IMR-90 (cell line): Measurements from ENCODE around the gene NLRC3. TPM values are rescaled to one million over a fixed set of nuclear protein-coding genes. Genes with fewer than 3 reads are reported as not detected.

Source experiments
- ATAC-seq: fragments of 200-7000 bp; cut with Tn5 transposase; 2 replicates; pipeline ENCODE4 v1.9.1; 2020; ENCODE audit warnings: low read depth, mild to moderate bottlenecking, moderate library complexity
- BruUV-seq: library from RNA; stranded (reverse); fragments of 400-500 nt; replicated peaks from 2 replicates; lab custom pipeline; 2021; lab: Mats Ljungman, UMichigan
- CTCF ChIA-PET: fragments of 300-600 bp; formaldehyde crosslinking; extraction: SDS; loops from one replicate; lab custom pipeline; 2021; ENCODE audit warnings: antibody characterized with exemption; lab: Yijun Ruan, JAX
- POLR2A ChIA-PET: fragments of 300-600 bp; sonication (Branson Sonifier 250); formaldehyde crosslinking; loops from one replicate; lab custom pipeline; 2022; ENCODE audit warnings: antibody characterized with exemption; ENCODE audit not compliant: unreplicated experiment; lab: Charles Lee
- DNase-seq: peaks from one replicate; pipeline ENCODE4 v3.0.0; 2013
- H2AFZ ChIP-seq: replicated peaks from 2 replicates; pipeline ENCODE3; 2013; ENCODE audit warnings: low read length, mild to moderate bottlenecking; ENCODE audit not compliant: poor library complexity
- H2AK5ac ChIP-seq: 2 replicates; pipeline ENCODE4 v1.6.1; 2013; ENCODE audit warnings: low read depth, low read length, inconsistent platforms
- H2AK9ac ChIP-seq: replicated peaks from 2 replicates; pipeline ENCODE3; 2013; ENCODE audit warnings: mild to moderate bottlenecking, low read depth, low read length, moderate library complexity; ENCODE audit not compliant: poor library complexity
- H2BK120ac ChIP-seq: 2 replicates; pipeline ENCODE4 v1.6.1; 2013; ENCODE audit warnings: low read depth, low read length, inconsistent platforms
- H2BK15ac ChIP-seq: 3 replicates; pipeline ENCODE4 v1.6.1; 2013; ENCODE audit warnings: low read depth, low read length, inconsistent platforms
- H2BK20ac ChIP-seq: 2 replicates; pipeline ENCODE4 v1.6.1; 2013; ENCODE audit warnings: low read depth, mild to moderate bottlenecking, inconsistent platforms, low read length, moderate library complexity
- H2BK5ac ChIP-seq: 2 replicates; pipeline ENCODE4 v1.6.1; 2013; ENCODE audit warnings: mild to moderate bottlenecking, low read depth, low read length, inconsistent platforms; ENCODE audit not compliant: poor library complexity, severe bottlenecking
- H3K14ac ChIP-seq: replicated peaks from 2 replicates; pipeline ENCODE4 v1.6.1; 2013; ENCODE audit warnings: low read depth, low read length, inconsistent platforms
- H3K18ac ChIP-seq: 2 replicates; pipeline ENCODE4 v1.6.1; 2013; ENCODE audit warnings: low read depth, low read length, control low read depth
- H3K23ac ChIP-seq: 2 replicates; pipeline ENCODE4 v1.6.1; 2013; ENCODE audit warnings: low read depth, low read length, inconsistent platforms
- H3K27ac ChIP-seq: 2 replicates; pipeline ENCODE4 v1.5.1; 2013; ENCODE audit warnings: mild to moderate bottlenecking, control low read depth, low read length; ENCODE audit not compliant: insufficient read depth
- H3K27me3 ChIP-seq: 2 replicates; pipeline ENCODE4 v1.6.1; 2013; ENCODE audit warnings: low read length; ENCODE audit not compliant: control insufficient read depth, insufficient read depth
- H3K36me3 ChIP-seq: 2 replicates; pipeline ENCODE4 v1.6.1; 2013; ENCODE audit warnings: low read length, mixed read lengths; ENCODE audit not compliant: control insufficient read depth, insufficient read depth
- H3K4ac ChIP-seq: 2 replicates; pipeline ENCODE4 v1.6.1; 2013; ENCODE audit warnings: low read depth, low read length, inconsistent platforms
- H3K4me1 ChIP-seq: 2 replicates; pipeline ENCODE4 v1.6.1; 2013; ENCODE audit warnings: low read length, mixed read lengths; ENCODE audit not compliant: control insufficient read depth, insufficient read depth
- H3K4me2 ChIP-seq: 2 replicates; pipeline ENCODE4 v1.6.1; 2013; ENCODE audit warnings: low read depth, mild to moderate bottlenecking, control low read depth, low read length, moderate library complexity
- H3K4me3 ChIP-seq: 2 replicates; pipeline ENCODE4 v1.5.1; 2013; ENCODE audit warnings: low read depth, mild to moderate bottlenecking, control low read depth, low read length, moderate library complexity; ENCODE audit not compliant: insufficient read depth
- H3K56ac ChIP-seq: 2 replicates; pipeline ENCODE4 v1.6.1; 2013; ENCODE audit warnings: low read length, inconsistent platforms; ENCODE audit not compliant: insufficient read depth; ENCODE audit errors: extremely low read depth
- H3K79me1 ChIP-seq, 2 experiments: 2 replicates each; pipeline ENCODE4 v1.6.1; 2013; ENCODE audit warnings: low read length in 2 of 2, inconsistent platforms in 1 of 2, low read depth in 1 of 2
- H3K9ac ChIP-seq: 2 replicates; pipeline ENCODE4 v1.6.1; 2013; ENCODE audit warnings: low read depth, low read length, control low read depth
- H3K9me1 ChIP-seq: 2 replicates; pipeline ENCODE4 v1.6.1; 2013; ENCODE audit warnings: low read length, inconsistent platforms; ENCODE audit not compliant: insufficient read depth
- H3K9me3 ChIP-seq: 2 replicates; pipeline ENCODE4 v1.6.1; 2013; ENCODE audit warnings: low read length; ENCODE audit not compliant: control insufficient read depth, insufficient read depth
- H4K20me1 ChIP-seq: 2 replicates; pipeline ENCODE4 v1.6.1; 2013; ENCODE audit warnings: low read length, inconsistent platforms; ENCODE audit not compliant: insufficient read depth
- H4K5ac ChIP-seq: 2 replicates; pipeline ENCODE4 v1.6.1; 2013; ENCODE audit warnings: mild to moderate bottlenecking, low read depth, low read length, control low read depth
- H4K8ac ChIP-seq, 2 experiments: 2 replicates each; pipeline ENCODE4 v1.6.1; 2013; ENCODE audit warnings: low read depth in 2 of 2, low read length in 2 of 2, control low read depth in 1 of 2, inconsistent platforms in 1 of 2
- H4K91ac ChIP-seq: 2 replicates; pipeline ENCODE4 v1.6.1; 2013; ENCODE audit warnings: low read depth, low read length, inconsistent platforms; ENCODE audit not compliant: insufficient read depth
- BHLHE40 ChIP-seq: fragments of 150-350 bp; IDR thresholded peaks from 2 replicates; pipeline ENCODE4 v1.6.1; 2016; ENCODE audit warnings: mild to moderate bottlenecking, low read depth, low read length
- RAD21 ChIP-seq: IDR thresholded peaks from 2 replicates; pipeline ENCODE4 v1.6.1; 2012; ENCODE audit warnings: low read length, improper control_type of control experiment
- WGBS, 2 experiments: methylation state at CpG; one replicate each; pipeline versions ENCODE4 v1.1.5 to v1.1.7; 2013; ENCODE audit warnings: missing lambda C conversion rate in 2 of 2; ENCODE audit not compliant: insufficient read length in 1 of 2; ENCODE audit errors: extremely low coverage in 2 of 2; 5-methylcytosine and 5-hydroxymethylcytosine counted together
- dilution Hi-C: fragments of 300-500 bp; cut with HindIII; formaldehyde crosslinking; loops from one replicate; pipeline ENCODE4 v1.14.3; 2018; ENCODE audit warnings: low sequenced_read_pairs; ENCODE audit not compliant: unreplicated experiment
- in situ Hi-C: fragments of 300-500 bp; cut with MboI; formaldehyde crosslinking; loops from 3 replicates; pipeline ENCODE4 v1.14.3; 2019; ENCODE audit warnings: low sequenced_read_pairs, inconsistent platforms, mixed read lengths
- intact Hi-C: fragments of 100-400 bp; cut with micrococcal nuclease; formaldehyde crosslinking; loops from 2 replicates; pipeline ENCODE4 v1.10.0; 2022
- polyA plus RNA-seq, 3 experiments: library from polyadenylated mRNA; depleted of rRNA; stranded (reverse); fragments of >200 nt; gene quantifications; 2 replicates each; pipeline ENCODE4 v1.2.3, GENCODE V29; 2012; ENCODE audit warnings: low replicate concordance in 1 of 3
- total RNA-seq: library from RNA; depleted of rRNA; stranded (reverse); fragments of >200 nt; gene quantifications from 2 replicates; pipeline ENCODE4 v1.2.3, GENCODE V29; 2012

Gene NLRC3
- total and polyA plus RNA-seq, 2 of the 4 experiments (the other 2 are of a cell fraction) = not detected

GRCh38 chr16:3597226-3597625 is 20.0 kb upstream of the NLRC3 start:
- H4K5ac ChIP-seq = no peak overlapping the region
- H3K36me3 ChIP-seq = peaks cover 24% of the 10 kb centered on the region
- no peak overlapping the region for H2BK120ac ChIP-seq
- H3K4me1 ChIP-seq = no peaks in the 10 kb centered on the region
- in situ Hi-C loops = no loop called here
- H2AK9ac ChIP-seq = no peak overlapping the region
- H4K20me1 ChIP-seq = no peaks in the 10 kb centered on the region
- ChIA-PET CTCF (no interaction called here), POLR2A (no interaction called here)
- no peak for ATAC-seq
- H3K56ac ChIP-seq = no peak overlapping the region
- no peak overlapping the region for H2BK5ac ChIP-seq
- no peak overlapping the region for H4K91ac ChIP-seq
- no peak overlapping the region for H2AFZ ChIP-seq
- peaks cover 6% of the 10 kb centered on the region; the same call in 1 of the 2 replicates for H3K9me3 ChIP-seq
- no peak overlapping the region for H3K4ac ChIP-seq
- WGBS, 2 experiments = 90% methylated on average over 4 of the region's 10 CpGs; no CpG with 5 or more reads in 1 of the 2 experiments
- H3K9me1 ChIP-seq = peaks cover 6% of the 10 kb centered on the region; the same call in 1 of the 2 replicates
- dilution Hi-C loops = no loop called here
- DNase-seq = no peak
- no peak overlapping the region for H2BK15ac ChIP-seq
- H3K27ac ChIP-seq = no peak overlapping the region
- no peak for TF ChIP-seq RAD21
- no peak for TF ChIP-seq BHLHE40
- H3K27me3 ChIP-seq = no peaks in the 10 kb centered on the region
- no peak overlapping the region for H4K8ac ChIP-seq
- no peak overlapping the region for H3K4me3 ChIP-seq
- no peaks in the 10 kb centered on the region for H3K79me1 ChIP-seq
- no TSS peak for BruUV-seq
- H2AK5ac ChIP-seq = no peak overlapping the region
- no peak overlapping the region for H2BK20ac ChIP-seq
- H3K9ac ChIP-seq = no peak overlapping the region
- no peak overlapping the region for H3K23ac ChIP-seq
- intact Hi-C loops = no loop called here
- no peak overlapping the region for H3K14ac ChIP-seq
- no peak overlapping the region for H3K4me2 ChIP-seq
- no peak overlapping the region for H3K18ac ChIP-seq
